BE2C (cell line): Measurements from ENCODE around the gene CRTC1.

Source experiments
- DNase-seq: peaks from one replicate; pipeline ENCODE4 v3.0.0-alpha.2; 2020
- H3K27me3 ChIP-seq: fragments of 250-450 bp; sonication (Bioruptor Pico); 2 replicates; pipeline ENCODE4 v1.5.1; 2020; ENCODE audit warnings: mild to moderate bottlenecking
- H3K36me3 ChIP-seq: fragments of 250-450 bp; sonication (Bioruptor Pico); 2 replicates; pipeline ENCODE4 v1.5.1; 2020; ENCODE audit warnings: mild to moderate bottlenecking
- H3K4me1 ChIP-seq: fragments of 250-450 bp; sonication (Bioruptor Pico); 2 replicates; pipeline ENCODE4 v1.5.1; 2020
- H3K4me3 ChIP-seq: 2 replicates; pipeline ENCODE4 v1.5.1; 2011; ENCODE audit warnings: low read depth, low read length
- H3K9me3 ChIP-seq: fragments of 250-450 bp; sonication (Bioruptor Pico); 2 replicates; pipeline ENCODE4 v1.5.1; 2020
- CTCF ChIP-seq: IDR thresholded peaks from 2 replicates; pipeline ENCODE4 v1.5.1; 2012; ENCODE audit warnings: mild to moderate bottlenecking, low read depth, low read length

CRTC1 gene

DNA sequence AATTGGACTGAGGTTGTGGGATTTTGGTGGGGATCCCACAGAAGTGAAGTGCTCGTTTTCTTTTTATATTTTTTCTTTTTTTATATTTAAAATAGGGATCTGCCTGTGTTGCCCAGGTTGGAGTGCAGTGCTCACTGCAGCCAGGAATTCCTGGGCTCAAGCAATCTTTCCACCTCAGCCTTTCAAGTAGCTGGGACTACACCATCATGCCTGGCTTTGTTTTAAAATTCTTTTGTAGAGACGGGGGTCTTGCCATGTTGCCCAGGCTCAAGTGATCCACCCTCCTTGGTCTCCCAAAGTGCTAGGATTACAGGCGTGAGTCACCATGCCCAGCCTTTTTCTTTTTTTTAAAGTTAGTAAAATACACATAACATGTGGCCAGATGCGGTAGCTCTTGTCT, 20.6 kb downstream of the CRTC1 start:
- no peak for TF ChIP-seq CTCF
- Histone ChIP-seq H3K4me1 (peaks cover 18% of the 10 kb centered on the region), H3K9me3 (no peaks in the 10 kb centered on the region; the same call in 1 of the 2 replicates), H3K36me3 (no peaks in the 10 kb centered on the region), H3K4me3 (no peak overlapping the region), H3K27me3 (no peaks in the 10 kb centered on the region)
- no peak for DNase-seq

DNA sequence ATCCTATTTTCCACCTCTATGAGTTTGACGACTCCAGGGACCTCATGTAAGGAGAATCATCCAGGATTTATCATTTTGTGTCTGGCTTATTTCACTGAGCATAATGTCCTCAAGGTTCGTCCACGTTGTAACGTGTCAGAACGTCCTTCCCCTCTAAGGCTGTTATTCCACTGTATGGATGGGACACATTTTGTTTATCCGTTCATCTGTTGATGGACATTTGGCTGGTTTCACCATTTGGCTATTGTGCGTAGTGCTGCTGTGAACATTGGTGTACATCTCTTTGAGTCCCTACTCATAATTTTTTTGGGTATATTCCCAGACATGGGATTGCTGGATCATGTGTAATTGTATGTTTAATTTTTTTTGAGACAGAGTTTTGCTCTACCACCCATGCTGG, 21.5 kb downstream of the CRTC1 start:
- H3K4me1 ChIP-seq = peaks cover 16% of the 10 kb centered on the region
- H3K36me3 ChIP-seq = no peaks in the 10 kb centered on the region
- no peak for TF ChIP-seq CTCF
- no peaks in the 10 kb centered on the region for H3K27me3 ChIP-seq
- no peak for DNase-seq
- H3K9me3 ChIP-seq = no peaks in the 10 kb centered on the region; the same call in 1 of the 2 replicates
- no peak overlapping the region for H3K4me3 ChIP-seq

DNA sequence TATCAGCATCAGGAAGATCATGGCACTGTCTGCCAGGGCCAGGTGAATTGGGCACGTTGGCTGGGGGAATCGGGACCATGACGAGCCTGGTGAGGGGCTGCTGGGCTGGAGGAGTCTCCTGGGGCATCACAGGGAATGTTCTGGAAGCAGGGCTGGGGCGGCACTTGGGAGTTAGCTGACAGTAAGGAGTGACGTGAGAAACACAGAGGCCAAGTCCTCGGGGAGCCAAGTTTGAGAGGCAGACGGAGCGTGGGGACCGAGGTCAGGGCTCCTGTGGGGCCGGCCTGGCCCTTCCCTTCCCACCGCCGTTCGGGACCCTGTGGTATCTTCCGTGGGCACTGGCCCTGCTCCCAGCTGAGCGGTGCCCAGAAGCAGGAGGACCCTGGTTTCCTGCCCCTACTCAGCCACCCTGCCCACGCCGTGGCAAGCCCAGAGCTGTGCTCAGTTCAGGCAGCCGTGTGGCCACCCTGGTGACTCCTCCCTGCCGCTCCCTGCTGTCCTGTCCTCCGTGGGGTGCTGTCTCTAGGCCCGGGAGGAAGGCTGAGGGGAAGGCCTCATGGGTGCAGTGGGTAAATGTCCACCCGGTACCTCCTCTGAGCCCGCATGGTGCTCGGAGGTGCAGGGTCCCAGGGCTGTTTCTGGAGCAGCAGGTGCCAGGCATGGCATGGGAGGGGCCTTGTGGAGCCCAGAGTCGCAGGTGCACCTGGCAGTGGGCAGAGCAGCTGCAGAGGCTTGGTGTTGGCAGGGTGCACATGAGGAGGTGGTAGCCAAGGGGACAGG, 25.2 kb downstream of the CRTC1 start:
- no peak for DNase-seq
- H3K4me1 ChIP-seq = no peaks in the 10 kb centered on the region
- no peak for TF ChIP-seq CTCF

DNA sequence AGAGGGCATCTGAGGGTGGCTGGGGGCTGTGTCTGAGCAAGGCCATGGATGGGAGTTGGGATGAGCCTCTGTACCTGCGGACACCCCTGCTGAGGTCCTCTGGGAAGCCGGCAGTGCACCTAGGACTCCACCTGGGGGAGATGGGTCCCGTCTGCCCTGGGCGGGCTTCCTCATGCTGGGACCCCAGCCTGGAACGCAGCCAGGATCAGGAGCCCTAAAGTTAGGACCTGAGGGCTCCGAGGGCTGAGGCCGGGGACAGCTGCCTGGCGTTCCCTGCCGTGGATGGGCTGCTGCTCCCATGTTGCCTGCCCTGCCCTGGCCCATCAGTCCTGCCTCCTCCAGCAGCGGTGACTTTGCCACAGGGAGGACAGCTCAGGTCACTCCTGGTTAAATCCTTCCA, 26.1 kb downstream of the CRTC1 start:
- Histone ChIP-seq H3K4me1 (no peaks in the 10 kb centered on the region), H3K27me3 (no peaks in the 10 kb centered on the region)

More for the DNA sequence above, 25.2 kb downstream of the CRTC1 start:
- Histone ChIP-seq H3K4me3 (no peak overlapping the region), H3K36me3 (no peaks in the 10 kb centered on the region), H3K9me3 (no peaks in the 10 kb centered on the region), H3K27me3 (no peaks in the 10 kb centered on the region)

DNA sequence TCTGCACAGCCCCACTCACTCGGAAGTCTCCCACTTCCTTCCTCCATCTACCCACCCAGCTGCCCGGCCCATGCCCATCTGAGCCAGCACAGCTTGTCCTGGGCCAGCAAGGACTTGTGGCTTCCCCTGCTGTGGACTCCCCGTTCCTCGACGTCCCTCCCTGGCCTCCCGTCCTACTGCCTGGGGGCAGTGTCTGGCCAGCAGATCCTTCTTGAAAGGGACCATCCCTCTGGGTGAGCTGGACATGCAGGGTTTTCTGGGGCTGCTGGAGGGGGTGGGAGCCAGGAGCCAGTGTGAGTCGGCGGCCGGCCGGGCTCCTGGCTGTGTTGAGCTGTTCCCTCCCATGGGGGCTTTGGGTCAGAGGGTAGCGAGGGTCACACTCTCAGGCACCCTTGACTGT, 26.7 kb downstream of the CRTC1 start:
- no peaks in the 10 kb centered on the region for H3K4me1 ChIP-seq
- H3K27me3 ChIP-seq = no peaks in the 10 kb centered on the region
- TF ChIP-seq CTCF = no peak
- H3K36me3 ChIP-seq = no peaks in the 10 kb centered on the region
- H3K4me3 ChIP-seq = no peak overlapping the region
- no peak for DNase-seq
- no peaks in the 10 kb centered on the region for H3K9me3 ChIP-seq

More for the DNA sequence above, 26.1 kb downstream of the CRTC1 start:
- DNase-seq = no peak
- Histone ChIP-seq H3K4me3 (no peak overlapping the region), H3K36me3 (no peaks in the 10 kb centered on the region), H3K9me3 (no peaks in the 10 kb centered on the region)
- TF ChIP-seq CTCF = no peak

GRCh38 chr19:18710996-18711751, 27.7 kb downstream of the CRTC1 start:
- DNase-seq = no peak
- no peak for TF ChIP-seq CTCF
- Histone ChIP-seq H3K4me1 (no peaks in the 10 kb centered on the region), H3K27me3 (no peaks in the 10 kb centered on the region), H3K9me3 (no peaks in the 10 kb centered on the region), H3K36me3 (no peaks in the 10 kb centered on the region), H3K4me3 (no peak overlapping the region)
